ENCODE results near the gene FHL2.

Gene FHL2

GRCh38 chr2:105313877-105314276, 85.0 kb downstream of the FHL2 start:
- no peak overlapping the region for H3K27ac ChIP-seq (ENCODE audit: poor library complexity, severe bottlenecking)
- no peaks in the 10 kb centered on the region for H3K36me3 ChIP-seq (ENCODE audit: low read depth)
- TF ChIP-seq CTCF (IDR thresholded peaks at IDR 0.05; ENCODE audit: poor library complexity, severe bottlenecking) = no peak
- ATAC-seq (ENCODE audit: low read depth) (no peak), DNase-seq (ENCODE audit: low spot score) (no peak)
- H3K9me3 ChIP-seq (ENCODE audit: severe bottlenecking) = no peaks in the 10 kb centered on the region
- H3K4me1 ChIP-seq (ENCODE audit: insufficient read depth, poor library complexity, severe bottlenecking) = peaks cover 16% of the 10 kb centered on the region
- H3K4me3 ChIP-seq (ENCODE audit: severe bottlenecking) = no peak overlapping the region
- no peaks in the 10 kb centered on the region for H3K27me3 ChIP-seq (ENCODE audit: insufficient read depth, poor library complexity, severe bottlenecking)
